Lung (tissue), 12 donors: ENCODE measurements around the gene LYRM7. TPM values are rescaled to one million over a fixed set of nuclear protein-coding genes. Genes with fewer than 3 reads are reported as not detected.

Experiments
- ATAC-seq: fragments of 200-7000 bp; cut with Tn5 transposase; one replicate; pipeline ENCODE4 v1.9.1; 2020; ENCODE audit warnings: moderate number of reproducible peaks; ENCODE audit not compliant: insufficient read depth, low FRiP score
- DNase-seq, 3 donors: peaks; one replicate each; pipeline ENCODE4 v3.0.0-alpha.2; 2013 to 2017
- H3K27ac ChIP-seq, 2 donors: one replicate each; pipeline ENCODE4 v1.5.1; 2013; ENCODE audit warnings: mild to moderate bottlenecking in 2 of 2, moderate library complexity in 2 of 2, control low read depth in 1 of 2, inconsistent platforms in 1 of 2, low read depth in 1 of 2, low read length in 1 of 2
- H3K27me3 ChIP-seq, 3 donors: one replicate each; pipeline ENCODE4 v1.5.1; 2013; ENCODE audit warnings: low read length in 2 of 3; ENCODE audit not compliant: control insufficient read depth in 3 of 3, insufficient read depth in 3 of 3
- H3K36me3 ChIP-seq, 4 donors: one replicate each; pipeline ENCODE4 v1.5.1; 2013; ENCODE audit warnings: low read length in 4 of 4, mild to moderate bottlenecking in 1 of 4, moderate library complexity in 1 of 4; ENCODE audit not compliant: control insufficient read depth in 4 of 4, insufficient read depth in 4 of 4
- H3K4me1 ChIP-seq, 5 donors: one replicate each; pipeline ENCODE4 v1.5.1; 2013; ENCODE audit warnings: low read length in 5 of 5, mild to moderate bottlenecking in 2 of 5, moderate library complexity in 1 of 5; ENCODE audit not compliant: control insufficient read depth in 5 of 5, insufficient read depth in 5 of 5
- H3K4me3 ChIP-seq: one replicate; pipeline ENCODE4 v1.5.1; 2013; ENCODE audit warnings: mild to moderate bottlenecking, control low read depth, moderate library complexity
- H3K9ac ChIP-seq, 2 donors: one replicate each; pipeline ENCODE4 v1.5.1; 2013; ENCODE audit warnings: low read length in 2 of 2, control low read depth in 1 of 2; ENCODE audit not compliant: insufficient read depth in 1 of 2
- H3K9me3 ChIP-seq, 4 donors: one replicate each; pipeline ENCODE4 v1.5.1; 2013; ENCODE audit warnings: low read length in 3 of 4, mild to moderate bottlenecking in 1 of 4, moderate library complexity in 1 of 4; ENCODE audit not compliant: control insufficient read depth in 4 of 4, insufficient read depth in 3 of 4
- WGBS, 2 donors: extraction: QIAGEN DNeasy Blood & Tissue Kit; methylation state at CpG; one replicate each; pipeline ENCODE4 v1.1.7; 2013; 5-methylcytosine and 5-hydroxymethylcytosine counted together
- polyA plus RNA-seq, 2 donors: library from polyadenylated mRNA; stranded (reverse); fragments of 200-250 nt; gene quantifications; one replicate each; pipeline ENCODE4 v1.2.1, GENCODE V29; 2013
- total RNA-seq, 2 donors: library from RNA; depleted of rRNA in 1 of 2; stranded (reverse); fragments of >200 nt in 1 of 2; gene quantifications; one replicate each; pipeline ENCODE4 v1.2.1, GENCODE V29; 2014 to 2021
- TF ChIP-seq, protein P1 (sequence below): IDR thresholded peaks from 2 replicates; pipeline ENCODE4 v1.5.1; 2012; ENCODE audit warnings: mild to moderate bottlenecking; ENCODE audit errors: control extremely low read depth, extremely low read depth
- donor health status: control.
- donor health status: control.
- donor health status: Bipolar disorder and iron deficiency.
- donor health status: healthy.
- donor health status: DM: yes; HTN: yes; CAD: no.

The LYRM7 gene
- total and polyA plus RNA-seq, 4 donors = 3.1 to 10.9 (median 4.6) TPM

GRCh38 chr5:131160134-131160533 is 10.6 kb upstream of the LYRM7 start:
- no peak overlapping the region for H3K9ac ChIP-seq
- no peak overlapping the region for H3K27ac ChIP-seq
- TF ChIP-seq, protein P1, sequence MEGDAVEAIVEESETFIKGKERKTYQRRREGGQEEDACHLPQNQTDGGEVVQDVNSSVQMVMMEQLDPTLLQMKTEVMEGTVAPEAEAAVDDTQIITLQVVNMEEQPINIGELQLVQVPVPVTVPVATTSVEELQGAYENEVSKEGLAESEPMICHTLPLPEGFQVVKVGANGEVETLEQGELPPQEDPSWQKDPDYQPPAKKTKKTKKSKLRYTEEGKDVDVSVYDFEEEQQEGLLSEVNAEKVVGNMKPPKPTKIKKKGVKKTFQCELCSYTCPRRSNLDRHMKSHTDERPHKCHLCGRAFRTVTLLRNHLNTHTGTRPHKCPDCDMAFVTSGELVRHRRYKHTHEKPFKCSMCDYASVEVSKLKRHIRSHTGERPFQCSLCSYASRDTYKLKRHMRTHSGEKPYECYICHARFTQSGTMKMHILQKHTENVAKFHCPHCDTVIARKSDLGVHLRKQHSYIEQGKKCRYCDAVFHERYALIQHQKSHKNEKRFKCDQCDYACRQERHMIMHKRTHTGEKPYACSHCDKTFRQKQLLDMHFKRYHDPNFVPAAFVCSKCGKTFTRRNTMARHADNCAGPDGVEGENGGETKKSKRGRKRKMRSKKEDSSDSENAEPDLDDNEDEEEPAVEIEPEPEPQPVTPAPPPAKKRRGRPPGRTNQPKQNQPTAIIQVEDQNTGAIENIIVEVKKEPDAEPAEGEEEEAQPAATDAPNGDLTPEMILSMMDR = no peak
- no peaks in the 10 kb centered on the region for H3K9me3 ChIP-seq
- WGBS, 2 donors = 91 to 93% methylated on average over 2 of the region's 2 CpGs
- DNase-seq (no peak), ATAC-seq (no peak)
- peaks cover 0 to 13% (median 0%) of the 10 kb centered on the region in 5 donors for H3K4me1 ChIP-seq
- no peak overlapping the region for H3K4me3 ChIP-seq
- H3K27me3 ChIP-seq = no peaks in the 10 kb centered on the region
- H3K36me3 ChIP-seq = peaks cover 9 to 20% (median 17%) of the 10 kb centered on the region in 4 donors

GRCh38 chr5:131163276-131164119 is 7.2 kb upstream of the LYRM7 start:
- Histone ChIP-seq H3K9ac (peak overlapping the region; percentile 83), H3K4me1 (peaks cover 0 to 21% (median 0%) of the 10 kb centered on the region in 5 donors), H3K9me3 (no peaks in the 10 kb centered on the region), H3K4me3 (no peak overlapping the region), H3K36me3 (peaks cover 9 to 19% (median 13%) of the 10 kb centered on the region in 4 donors), H3K27ac (no peak overlapping the region), H3K27me3 (no peaks in the 10 kb centered on the region)
- DNase-seq (peak in 2 of 3 donors; percentile 35 to 40), ATAC-seq (no peak)
- TF ChIP-seq, protein P1 = no peak
- 3 to 13% methylated on average over 9 of the region's 9 CpGs for WGBS, 2 donors

DNA sequence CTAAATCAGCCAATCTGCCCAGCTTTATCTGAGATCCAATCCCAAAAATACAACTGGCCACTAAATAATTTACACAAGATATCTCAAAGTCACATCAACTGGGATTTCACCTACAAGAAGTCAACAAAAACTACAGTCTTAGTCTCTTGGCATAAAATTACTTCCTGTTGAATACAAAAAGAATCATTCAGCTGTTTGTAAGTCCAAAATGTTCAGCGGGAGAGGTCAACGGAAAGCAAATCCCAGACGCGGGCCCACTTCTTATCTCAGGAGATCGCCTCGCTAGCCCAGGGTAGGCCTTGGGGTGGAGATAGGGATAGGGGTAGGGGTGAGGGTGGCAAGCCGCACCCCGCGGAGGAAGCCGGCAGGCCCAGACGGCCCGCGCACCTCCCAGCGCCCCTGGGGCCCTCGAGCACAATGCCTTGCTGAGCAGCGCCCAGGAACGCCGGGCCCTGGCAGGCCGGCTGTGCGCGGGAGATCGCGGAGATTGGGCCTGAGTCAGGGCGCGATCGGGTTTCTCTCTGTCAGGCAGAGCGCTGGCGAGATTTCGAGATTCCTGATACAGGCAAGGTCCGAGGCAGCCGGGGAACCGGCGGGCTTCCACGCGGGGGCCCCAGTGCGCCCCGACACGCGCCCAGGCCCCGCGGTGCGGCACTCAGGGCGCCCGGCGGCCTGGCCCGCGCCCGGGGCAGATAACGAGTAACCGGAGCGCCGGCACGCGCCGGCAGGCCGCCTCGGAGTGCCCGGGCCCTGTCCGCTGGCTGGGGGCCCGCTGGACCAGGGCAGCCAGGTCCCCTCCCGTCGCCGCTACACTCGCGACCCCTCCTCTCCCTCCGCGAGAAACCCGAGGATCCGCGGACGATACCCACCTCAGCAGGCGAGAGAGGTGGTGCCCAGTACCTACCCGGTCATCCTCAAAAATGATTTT is 6.3 kb upstream of the LYRM7 start:
- no peaks in the 10 kb centered on the region for H3K9me3 ChIP-seq
- H3K4me1 ChIP-seq = peaks cover 0 to 21% (median 0%) of the 10 kb centered on the region in 5 donors
- peaks cover 6 to 19% (median 11%) of the 10 kb centered on the region in 4 donors for H3K36me3 ChIP-seq
- no peaks in the 10 kb centered on the region for H3K27me3 ChIP-seq
- TF ChIP-seq, protein P1 = no peak
- DNase-seq (peak; percentile 76 to 80 (median 76)), ATAC-seq (peak; percentile 80)
- peak overlapping the region; percentile 94 for H3K4me3 ChIP-seq
- peak overlapping the region; percentile 83 for H3K9ac ChIP-seq
- peak overlapping the region; percentile 92 to 98 for H3K27ac ChIP-seq
- WGBS, 2 donors = 0% methylated on average over 73 of the region's 73 CpGs
